Activated CD8-positive, alpha-beta memory T cell treated with anti-CD3 and anti-CD28 coated beads for 36 hours (primary cell): ENCODE data around the gene TMEM35A. TPM values are rescaled to one million over a fixed set of nuclear protein-coding genes. Genes with fewer than 3 reads are reported as not detected.
"Not testable (repeated sequence)": the region's sequence is repeated elsewhere in the genome, so short reads cannot be mapped to it uniquely, and the experiment has no call there.

ENCODE experiments used
- CTCF ChIA-PET: fragments of 350-600 bp; sonication (Branson Sonifier 250); formaldehyde crosslinking; loops from one replicate; lab custom pipeline; 2021; ENCODE audit warnings: antibody characterized with exemption; lab: Charles Lee
- POLR2A ChIA-PET: fragments of 350-600 bp; sonication (Branson Sonifier 250); formaldehyde crosslinking; loops from one replicate; lab custom pipeline; 2021; ENCODE audit warnings: antibody characterized with exemption; lab: Charles Lee
- total RNA-seq, 2 experiments: library from RNA; stranded (reverse); gene quantifications; one replicate each; pipeline ENCODE4 v1.2.3, GENCODE V29; 2021

The TMEM35A gene, protein sequence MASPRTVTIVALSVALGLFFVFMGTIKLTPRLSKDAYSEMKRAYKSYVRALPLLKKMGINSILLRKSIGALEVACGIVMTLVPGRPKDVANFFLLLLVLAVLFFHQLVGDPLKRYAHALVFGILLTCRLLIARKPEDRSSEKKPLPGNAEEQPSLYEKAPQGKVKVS
- not detected for total RNA-seq

DNA sequence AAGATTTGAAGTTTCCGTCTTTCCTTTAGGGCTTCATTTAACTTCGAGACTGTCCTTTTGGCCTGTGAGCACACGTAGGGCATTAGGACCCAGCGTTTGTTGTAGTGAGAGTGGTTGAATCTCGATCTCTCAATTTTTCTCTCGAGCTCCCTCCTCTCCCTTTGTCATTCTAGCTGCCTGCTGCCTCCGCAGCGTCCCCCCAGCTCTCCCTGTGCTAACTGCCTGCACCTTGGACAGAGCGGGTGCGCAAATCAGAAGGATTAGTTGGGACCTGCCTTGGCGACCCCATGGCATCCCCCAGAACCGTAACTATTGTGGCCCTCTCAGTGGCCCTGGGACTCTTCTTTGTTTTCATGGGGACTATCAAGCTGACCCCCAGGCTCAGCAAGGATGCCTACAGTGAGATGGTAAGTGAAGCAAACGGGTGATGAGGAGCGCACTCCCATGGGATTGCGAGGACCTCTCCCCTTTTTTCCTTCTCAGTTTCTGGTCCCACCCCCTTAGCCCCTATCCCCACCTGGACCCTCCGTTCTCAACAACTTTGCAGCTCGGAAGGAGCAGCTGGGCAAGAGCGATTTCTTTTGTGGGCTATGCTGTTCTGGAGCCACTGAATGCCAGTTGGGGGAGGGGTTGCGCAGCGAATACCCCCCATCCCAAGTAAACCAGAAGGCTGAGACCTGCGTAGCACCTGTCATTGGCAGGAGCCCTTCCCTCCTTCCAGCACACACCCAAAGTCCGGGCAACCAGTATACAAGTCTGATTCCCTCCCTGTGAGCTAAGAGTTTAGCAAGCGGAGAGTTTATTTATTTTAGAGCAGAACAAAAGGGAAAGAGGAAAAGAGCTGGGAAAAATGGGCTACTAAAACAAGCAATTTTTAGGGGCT, at the start of gene TMEM35A:
TMEM35A (plus strand) TSS at position 164 of the 883 bp plus-strand sequence; CDS start at position 288, 124 bp downstream.
- ChIA-PET CTCF (no interaction called here), POLR2A (no interaction called here)

DNA sequence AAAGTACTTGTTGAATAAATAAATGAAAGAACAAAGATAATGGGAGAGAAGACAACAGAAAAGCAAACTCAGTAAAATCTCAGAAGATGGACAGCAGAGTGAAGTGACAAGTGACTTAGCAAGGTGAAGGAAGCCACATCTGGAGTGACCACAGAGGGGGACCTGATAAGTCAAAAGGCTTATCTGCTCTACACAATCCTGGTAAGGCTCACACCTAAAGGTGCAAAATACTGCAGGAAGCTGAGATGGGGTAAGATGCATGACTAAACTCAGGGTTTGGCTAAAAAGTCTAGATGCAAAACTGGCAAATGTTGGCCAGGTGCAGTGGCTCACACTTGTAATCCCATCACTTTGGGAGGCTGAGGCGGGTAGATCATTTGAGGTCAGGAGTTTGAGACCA, 49.0 kb upstream of the TMEM35A start:
- CTCF ChIA-PET = no interaction called here
- POLR2A ChIA-PET = no interaction called here

DNA sequence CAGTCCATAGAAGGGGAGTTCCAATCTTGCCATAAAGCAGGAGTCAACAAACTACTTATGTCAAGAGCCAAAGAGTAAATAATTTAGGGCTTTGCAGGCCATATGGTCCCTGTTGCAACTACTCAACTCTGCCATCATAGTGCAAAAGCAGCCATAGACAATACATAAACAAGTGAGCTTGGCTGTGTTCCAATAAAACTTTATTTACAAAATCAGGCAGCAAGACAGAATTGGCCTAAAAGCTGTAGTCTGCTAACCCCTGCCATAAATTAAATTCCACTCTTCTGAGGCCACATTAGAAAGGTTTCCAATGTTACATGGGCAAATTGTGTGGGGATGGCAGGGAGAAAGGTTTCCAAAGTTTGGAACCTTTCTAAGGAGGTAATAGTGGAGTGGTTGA, 41.4 kb upstream of the TMEM35A start:
- ChIA-PET CTCF (no interaction called here), POLR2A (no interaction called here)

DNA sequence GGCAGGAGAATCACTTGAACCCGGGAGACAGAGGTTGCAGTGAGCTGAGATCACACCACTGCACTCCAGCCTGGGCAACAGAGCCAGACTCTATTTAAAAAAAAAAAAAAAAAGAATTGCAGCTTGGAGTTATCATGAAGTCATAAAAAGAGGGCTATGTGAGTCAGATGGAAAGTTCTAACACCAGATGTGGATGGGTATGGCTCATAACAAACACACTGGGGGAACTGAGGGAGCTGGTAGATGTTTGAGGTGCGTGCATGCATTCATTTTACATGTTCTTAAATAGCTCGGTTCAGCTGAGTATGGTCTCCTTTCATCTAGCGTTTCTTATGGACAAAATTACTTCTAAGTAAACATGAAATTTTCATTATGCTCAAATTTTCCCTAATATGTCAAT, 38.5 kb upstream of the TMEM35A start:
- ChIA-PET POLR2A (interaction anchor here (0.6 kb wide), 1 partner anchor 9 kb away, joined by 4 read pairs; no protein-coding TSS in a partner anchor), CTCF (no interaction called here)

DNA sequence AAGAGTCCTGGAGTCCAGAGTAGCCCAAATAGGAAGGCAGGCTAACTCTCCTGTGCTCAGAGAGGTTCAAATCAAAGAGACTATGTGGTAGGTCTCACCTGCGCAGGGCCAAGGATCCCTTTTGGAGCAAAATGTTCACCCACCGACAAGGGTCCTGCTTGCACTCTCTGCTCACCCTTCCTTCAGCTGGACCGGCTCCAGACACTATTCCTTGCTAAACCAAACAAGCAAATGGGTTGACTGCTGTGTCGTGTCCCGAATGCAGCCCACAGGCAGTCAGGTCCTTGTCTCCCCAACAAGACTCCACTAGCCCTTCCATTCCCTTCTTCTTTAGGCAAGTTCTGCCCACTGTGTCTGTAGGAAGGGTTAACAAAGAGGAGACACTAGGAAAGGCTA, 27.5 kb upstream of the TMEM35A start:
- CTCF ChIA-PET = interaction anchor here (0.7 kb wide), 1 partner anchor 153 kb away, joined by 3 read pairs; no protein-coding TSS in a partner anchor
- POLR2A ChIA-PET = interaction anchor here (0.6 kb wide), 1 partner anchor 120 kb away, joined by 3 read pairs; no protein-coding TSS in a partner anchor

DNA sequence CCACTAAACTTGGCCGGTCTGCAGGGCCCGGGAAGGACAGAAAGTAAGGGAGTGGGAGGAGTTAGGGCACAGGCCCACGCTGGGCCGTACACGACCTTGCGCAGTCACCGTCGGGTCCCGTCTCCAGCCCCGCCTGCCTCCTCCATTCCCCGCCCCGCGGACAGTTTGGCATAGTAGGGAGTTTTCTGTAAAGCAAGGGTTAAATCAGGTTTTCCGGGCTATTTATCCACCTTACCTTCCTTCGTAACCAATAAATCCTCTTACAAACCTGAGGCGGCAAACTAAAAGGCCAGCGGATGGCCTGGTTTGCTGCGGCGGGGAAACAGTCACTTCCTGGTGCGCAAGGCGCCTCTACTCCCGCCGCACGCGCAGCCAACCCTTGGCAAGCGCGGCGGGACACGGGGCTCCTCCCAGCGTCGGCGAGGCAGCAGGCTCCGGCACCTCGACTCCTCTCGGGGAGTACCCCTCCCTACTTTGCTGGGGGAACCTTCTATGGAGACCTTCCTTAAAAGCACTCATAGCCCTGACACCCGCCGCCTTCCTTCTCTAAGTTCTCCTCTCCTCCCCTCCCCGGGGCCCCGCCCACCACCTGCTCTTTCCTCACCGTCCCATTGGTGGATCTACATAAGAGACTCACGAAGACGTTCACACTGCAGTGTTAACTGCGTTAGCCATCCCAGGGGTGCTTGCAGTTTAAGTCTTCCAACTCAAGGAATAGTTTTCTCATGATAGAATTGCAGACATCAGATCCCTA, 27.0 kb upstream of the TMEM35A start, which contains the start of gene TRMT2B:
TRMT2B (minus strand) TSS at position 563 of the 754 bp plus-strand sequence. CDS start 9,822 bp downstream, outside the sequence.
- CTCF ChIA-PET = no interaction called here
- POLR2A ChIA-PET = interaction anchor here (0.6 kb wide), 1 partner anchor 121 kb away, joined by 3 read pairs; no protein-coding TSS in a partner anchor

DNA sequence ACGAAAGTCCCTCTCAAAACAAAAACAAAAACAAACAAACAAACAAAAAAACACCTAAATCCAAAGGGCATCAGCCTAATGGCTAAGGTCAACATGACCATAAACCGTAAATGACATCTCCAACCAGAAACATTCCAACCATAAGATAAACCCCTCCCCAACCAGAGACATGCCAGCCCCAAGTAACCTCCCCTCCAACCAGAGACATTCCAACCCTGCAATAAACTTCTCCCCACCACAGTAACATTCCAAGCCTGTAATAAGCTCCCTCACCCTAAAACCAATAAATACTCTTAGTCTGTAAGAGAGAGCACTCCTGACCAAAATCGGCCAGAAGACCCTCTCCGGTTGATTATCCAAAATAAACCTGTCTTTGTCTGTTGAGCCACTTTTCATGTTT, 22.1 kb upstream of the TMEM35A start:
- POLR2A ChIA-PET, CTCF ChIA-PET: not testable (repeated sequence)

DNA sequence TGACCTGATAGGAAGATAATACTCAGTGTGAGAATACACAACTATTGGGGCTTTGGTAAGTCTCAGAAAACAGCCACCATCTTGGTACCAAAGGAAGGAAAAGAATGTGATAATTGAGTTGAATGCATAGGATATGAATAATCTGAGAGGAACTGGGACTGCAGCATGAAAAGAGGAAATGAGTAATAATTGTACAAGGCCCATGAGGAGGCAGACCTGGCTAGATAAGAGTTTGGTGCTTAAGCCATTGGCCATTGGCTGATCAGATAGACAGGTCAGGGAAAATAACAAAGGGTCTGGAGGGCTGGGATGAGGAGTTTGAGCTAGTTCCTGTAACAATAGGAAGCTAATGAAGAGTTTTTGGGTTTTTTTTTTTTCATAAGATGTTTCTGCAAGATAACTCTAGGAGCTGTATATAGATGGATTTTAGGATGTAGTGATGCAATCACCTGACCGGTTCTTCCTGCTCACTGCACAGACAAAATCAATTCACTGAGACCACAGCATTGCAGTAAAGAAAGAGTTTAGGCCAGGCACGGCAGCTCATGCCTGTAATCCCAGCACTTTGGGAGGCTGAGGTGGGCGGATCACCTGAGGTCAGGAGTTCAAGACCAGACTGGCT, 21.5 kb upstream of the TMEM35A start:
- ChIA-PET POLR2A (no interaction called here), CTCF (no interaction called here)

DNA sequence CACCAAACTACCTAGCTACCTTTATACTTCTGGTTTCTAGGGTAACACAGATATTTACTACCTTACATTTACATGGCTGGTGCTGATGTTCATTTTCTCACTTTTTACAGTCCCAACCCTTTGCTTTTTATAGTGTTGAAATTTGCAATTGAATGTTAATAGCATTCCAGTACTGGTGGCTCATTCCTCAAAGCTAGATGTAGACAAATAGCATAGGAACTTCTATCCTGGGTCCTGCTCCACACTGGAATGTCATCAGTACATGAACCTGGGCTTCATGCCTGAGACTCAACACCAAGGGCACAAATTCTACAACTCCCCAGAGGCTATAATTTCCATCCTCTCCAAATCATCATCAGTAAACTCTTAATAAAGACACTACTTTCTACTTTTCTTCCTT, 16.5 kb upstream of the TMEM35A start:
- CTCF ChIA-PET = no interaction called here

DNA sequence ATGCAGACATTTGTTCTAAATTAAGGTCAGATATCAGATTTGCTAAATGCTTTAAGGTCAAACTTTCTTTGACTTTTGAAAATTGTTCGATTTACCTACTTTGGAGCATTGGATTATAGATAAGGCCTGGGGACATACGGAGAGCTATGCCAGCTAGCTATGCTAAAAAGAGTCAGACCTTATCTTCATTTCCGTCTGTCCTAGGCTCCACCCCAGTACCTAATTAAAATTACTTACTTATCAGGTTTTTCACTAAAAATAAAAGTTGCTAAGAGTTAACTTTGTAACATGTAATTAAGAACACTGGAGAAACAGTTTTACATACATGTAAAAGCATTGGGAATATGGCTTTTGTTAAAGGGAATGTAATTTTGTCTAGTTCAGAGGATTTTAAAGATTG, 7.1 kb upstream of the TMEM35A start:
- CTCF ChIA-PET = no interaction called here
- POLR2A ChIA-PET = no interaction called here

More for the DNA sequence above, 16.5 kb upstream of the TMEM35A start:
- POLR2A ChIA-PET = interaction anchor here (0.6 kb wide), 1 partner anchor 13 kb away, joined by 6 read pairs; no protein-coding TSS in a partner anchor

DNA sequence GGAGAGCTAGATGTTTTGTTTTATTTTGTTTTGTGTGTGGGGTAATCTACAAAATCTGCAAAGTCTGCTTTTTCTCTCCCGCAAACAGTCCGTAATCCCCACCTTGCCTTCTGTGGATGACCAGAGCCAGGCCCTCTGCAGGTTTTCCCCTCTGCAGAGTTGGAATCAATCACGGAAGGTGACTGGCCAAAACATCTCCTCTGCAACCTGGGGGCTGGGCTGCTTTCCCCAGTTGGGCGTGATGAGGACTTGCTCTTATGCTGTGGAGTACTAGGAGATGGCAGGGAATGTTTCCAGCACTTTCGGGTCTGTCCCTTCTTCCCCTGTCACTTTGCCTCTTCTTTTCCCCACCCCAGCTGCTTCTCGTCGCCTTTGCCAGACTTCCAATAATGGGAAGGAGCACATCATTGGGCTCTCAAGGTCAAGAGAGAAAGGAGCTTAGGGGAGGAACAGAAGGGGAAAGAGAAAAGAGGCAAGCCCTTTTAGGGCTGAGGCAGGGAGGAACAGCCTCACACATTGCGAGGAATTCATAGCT, 1.1 kb downstream of the TMEM35A start:
- ChIA-PET POLR2A (no interaction called here), CTCF (interaction anchor here (0.6 kb wide), 1 partner anchor 61 kb away, joined by 3 read pairs; no protein-coding TSS in a partner anchor)

DNA sequence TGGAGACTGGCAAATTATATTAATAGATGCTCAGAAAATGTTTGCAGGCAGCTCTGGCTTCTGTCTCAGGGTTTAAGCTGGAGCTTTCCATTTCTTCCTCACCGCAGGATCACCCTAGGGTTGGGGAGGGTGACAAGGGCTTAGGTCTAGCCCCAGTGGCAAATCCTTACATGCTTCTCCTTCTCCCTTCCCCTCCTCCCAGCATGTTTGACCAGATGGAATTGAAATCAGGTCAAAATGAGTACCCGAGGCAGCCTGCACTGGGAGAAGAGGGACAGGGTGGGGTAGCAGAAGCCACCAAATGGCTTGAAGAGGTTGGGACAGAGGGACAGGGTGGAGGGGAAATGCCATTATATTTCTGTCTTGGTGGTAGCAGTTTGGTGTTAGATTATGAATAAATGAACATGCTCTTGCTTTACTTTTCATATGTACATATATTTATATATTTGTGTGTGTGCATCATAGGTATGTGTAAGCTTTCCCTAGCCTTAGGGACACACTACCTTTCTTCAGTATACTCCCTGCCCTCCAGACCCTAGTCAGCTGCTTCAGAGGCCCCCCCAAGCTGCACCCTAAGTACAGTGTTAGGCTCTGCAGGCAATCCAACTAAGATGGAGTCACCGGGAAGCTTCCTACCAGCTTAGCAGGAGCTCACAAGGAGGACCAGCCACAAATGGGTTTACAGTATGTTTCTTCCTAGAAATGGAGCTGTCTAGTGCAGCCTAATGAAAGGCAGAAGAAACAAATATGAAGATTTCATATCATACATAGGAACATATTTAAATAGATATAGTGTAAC, 1.8 kb downstream of the TMEM35A start:
- POLR2A ChIA-PET = interaction anchor here (0.7 kb wide), 1 partner anchor 265 kb away, joined by 4 read pairs; no protein-coding TSS in a partner anchor

DNA sequence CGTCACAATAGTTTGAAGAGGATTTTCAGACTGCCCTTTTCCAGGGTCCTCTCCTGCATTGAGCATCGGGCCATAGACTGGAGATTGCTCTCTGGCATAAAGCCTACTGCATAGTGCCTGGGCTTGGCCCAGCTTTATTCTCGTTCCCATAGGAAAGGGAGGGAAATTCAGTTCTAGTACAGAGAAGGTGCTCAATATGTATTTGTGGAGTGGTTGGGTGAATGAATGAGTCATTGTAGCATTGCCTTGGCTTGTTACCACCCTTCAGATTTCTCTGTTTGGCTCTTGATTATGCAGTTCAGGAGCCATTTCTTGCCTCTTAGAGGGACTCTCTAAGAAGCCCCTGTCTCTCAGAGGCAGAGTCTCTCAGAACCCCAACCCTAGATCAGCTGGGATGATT, 2.6 kb downstream of the TMEM35A start:
- ChIA-PET POLR2A (interaction anchor here (0.7 kb wide), 1 partner anchor 264 kb away, joined by 4 read pairs; no protein-coding TSS in a partner anchor), CTCF (no interaction called here)

More for the DNA sequence above, 1.8 kb downstream of the TMEM35A start:
- CTCF ChIA-PET = interaction anchor here (0.6 kb wide), 1 partner anchor 62 kb away, joined by 3 read pairs; no protein-coding TSS in a partner anchor

DNA sequence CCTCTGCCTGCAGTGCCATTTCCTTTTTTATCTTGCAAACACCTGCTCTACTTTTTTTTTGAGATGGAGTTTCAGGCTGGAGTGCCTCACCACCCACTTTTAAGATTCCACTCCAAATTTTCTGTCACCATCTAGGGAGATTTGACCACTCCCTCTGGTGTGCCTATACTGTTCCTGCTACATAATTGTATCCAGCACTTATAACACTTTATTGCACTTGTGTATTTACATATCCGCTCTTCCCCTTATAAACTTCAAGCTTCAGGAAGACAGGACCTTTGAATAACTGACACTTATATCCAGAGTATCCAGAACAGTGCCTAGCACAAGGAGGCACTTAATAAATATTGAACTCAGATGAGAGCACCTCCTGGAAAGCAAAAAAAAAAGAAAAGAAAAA, 13.1 kb downstream of the TMEM35A start:
- ChIA-PET CTCF (no interaction called here), POLR2A (no interaction called here)

DNA sequence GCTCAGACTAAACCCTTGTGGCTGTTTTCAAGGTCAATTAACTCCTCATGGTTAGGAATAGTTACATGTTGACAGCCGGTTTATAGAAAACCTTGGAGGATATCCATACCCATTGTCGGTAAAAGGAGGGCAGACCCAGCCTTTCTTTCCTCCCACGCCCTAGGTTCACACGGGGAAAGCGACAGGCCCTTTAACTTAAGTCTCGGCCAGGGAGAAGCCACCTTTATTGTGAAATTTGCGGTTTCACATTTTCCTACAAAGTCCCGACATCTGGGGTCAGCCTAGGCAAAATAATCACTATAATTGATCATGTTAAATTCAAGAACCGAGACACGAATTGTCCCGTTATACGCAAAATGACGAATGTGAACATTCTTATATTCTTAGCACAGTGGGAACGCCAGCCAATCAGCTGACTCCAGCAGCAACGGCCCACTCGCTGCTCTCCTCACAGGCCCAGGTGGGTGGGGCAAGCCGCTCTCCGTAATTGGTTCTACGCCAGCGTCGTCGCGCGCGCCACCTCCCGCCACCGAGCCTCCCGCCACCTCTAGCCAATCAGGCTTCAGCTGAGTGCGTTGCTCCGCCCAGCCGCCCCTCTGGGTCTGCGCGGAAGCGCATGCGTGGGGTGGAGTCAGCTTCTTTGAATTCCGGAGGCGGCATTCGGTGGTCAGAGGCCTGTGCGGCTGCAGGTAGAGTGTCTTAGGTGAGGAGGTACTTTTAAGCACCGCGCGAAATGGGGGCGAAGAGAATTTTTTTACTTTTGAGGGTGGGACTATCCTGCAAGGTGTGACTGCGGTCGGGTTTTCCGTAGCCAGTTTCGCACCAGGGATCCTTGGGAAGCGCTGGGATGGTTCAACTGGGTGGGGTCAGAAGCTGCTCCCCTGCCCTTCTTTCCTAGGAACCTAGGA, 19.1 kb downstream of the TMEM35A start, which contains the start of gene CENPI:
CENPI (plus strand) TSS at position 659 of the 908 bp plus-strand sequence. CDS start 2,867 bp downstream, outside the sequence.
- CTCF ChIA-PET = no interaction called here
- POLR2A ChIA-PET = no interaction called here

DNA sequence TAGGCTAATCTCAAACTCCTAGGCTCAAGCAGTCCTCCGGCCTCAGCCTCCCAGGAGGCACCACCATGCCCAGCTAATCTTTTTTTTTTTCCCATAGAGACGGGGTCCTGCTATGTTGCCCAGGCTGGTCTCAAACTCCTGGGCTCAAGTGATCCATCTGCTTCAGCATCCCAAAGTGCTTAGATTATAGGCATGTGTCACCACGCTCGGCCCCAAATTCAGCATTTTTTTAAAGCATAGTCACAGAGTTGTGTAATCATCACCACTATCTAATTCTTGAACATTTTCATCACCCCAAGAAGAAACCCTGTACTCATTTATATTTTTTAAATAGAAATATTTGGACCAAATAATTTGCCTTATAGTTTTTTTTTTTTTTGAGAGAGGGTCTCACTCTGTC, 29.6 kb downstream of the TMEM35A start:
- ChIA-PET POLR2A (no interaction called here), CTCF (no interaction called here)

DNA sequence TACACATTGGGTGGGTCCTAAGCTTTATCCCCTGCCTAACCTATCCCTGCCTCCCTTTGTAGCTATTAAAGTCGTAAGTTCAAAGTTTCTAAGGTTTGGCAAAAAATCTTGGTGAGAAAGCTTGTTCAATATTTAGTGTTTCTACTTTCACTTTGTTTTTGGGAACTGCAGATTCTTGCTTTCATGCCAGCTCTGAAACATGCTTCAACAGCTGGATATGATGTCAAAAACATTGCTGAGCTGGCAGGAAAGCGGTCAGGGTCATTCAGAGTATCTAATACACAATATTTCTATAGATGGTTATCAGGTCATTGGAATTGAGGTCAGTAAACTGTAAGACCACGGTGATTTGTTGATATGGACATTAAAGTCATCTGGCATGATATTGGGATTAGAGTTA, 39.0 kb downstream of the TMEM35A start:
- ChIA-PET CTCF (no interaction called here), POLR2A (no interaction called here)
